HG03558 (cell line): ENCODE results near the gene ASB6.

ENCODE experiments used
- ATAC-seq: cut with Tn5 transposase; IDR thresholded peaks from one replicate; pipeline ENCODE4 v1.9.1; 2021; ENCODE audit warnings: moderate number of reproducible peaks; ENCODE audit not compliant: unreplicated experiment; ENCODE audit errors: extremely low read depth

The ASB6 gene

GRCh38 chr9:129641750-129642585 is at the start of gene ASB6:
Gene ASB6, minus strand, starts transcription at chr9:129642151. Its CDS starts 152 bp downstream, at chr9:129641999.
- peak; percentile 89 for ATAC-seq

GRCh38 chr9:129688285-129689043 is 46.5 kb upstream of the ASB6 start:
- no peak for ATAC-seq

GRCh38 chr9:129687391-129687790 is 45.4 kb upstream of the ASB6 start:
- no peak for ATAC-seq

GRCh38 chr9:129686736-129687135 is 44.8 kb upstream of the ASB6 start:
- ATAC-seq, result no peak

- ATAC-seq, result no peak
Measured at GRCh38 chr9:129685933-129686259, 43.9 kb upstream of the ASB6 start.

- ATAC-seq, result no peak
Measured at GRCh38 chr9:129685220-129685932, 43.4 kb upstream of the ASB6 start.

GRCh38 chr9:129682381-129682780 is 40.4 kb upstream of the ASB6 start:
- no peak for ATAC-seq

GRCh38 chr9:129681924-129682323 is 40.0 kb upstream of the ASB6 start:
- no peak for ATAC-seq

- no peak for ATAC-seq
Measured at GRCh38 chr9:129679537-129679936, 37.6 kb upstream of the ASB6 start.

- ATAC-seq, result no peak
Measured at GRCh38 chr9:129678844-129679243, 36.9 kb upstream of the ASB6 start.

- no peak for ATAC-seq
Measured at GRCh38 chr9:129677456-129677855, 35.5 kb upstream of the ASB6 start.

- ATAC-seq, result no peak
Measured at GRCh38 chr9:129676975-129677374, 35.0 kb upstream of the ASB6 start.

GRCh38 chr9:129676287-129676686 is 34.3 kb upstream of the ASB6 start:
- ATAC-seq, result no peak

- ATAC-seq, result no peak
Measured at GRCh38 chr9:129675620-129676019, 33.7 kb upstream of the ASB6 start.

GRCh38 chr9:129674229-129674628 is 32.3 kb upstream of the ASB6 start:
- no peak for ATAC-seq

- no peak for ATAC-seq
Measured at GRCh38 chr9:129673602-129674001, 31.7 kb upstream of the ASB6 start.

- ATAC-seq, result no peak
Measured at GRCh38 chr9:129672702-129673101, 30.8 kb upstream of the ASB6 start.

- no peak for ATAC-seq
Measured at GRCh38 chr9:129671519-129671918, 29.6 kb upstream of the ASB6 start.

GRCh38 chr9:129671065-129671464 is 29.1 kb upstream of the ASB6 start:
- no peak for ATAC-seq

GRCh38 chr9:129669946-129670345 is 28.0 kb upstream of the ASB6 start:
- no peak for ATAC-seq

- no peak for ATAC-seq
Measured at GRCh38 chr9:129669141-129669718, 27.3 kb upstream of the ASB6 start.
